HCT116 (cell line): Measurements from ENCODE around the gene TBP. TPM values are rescaled to one million over a fixed set of nuclear protein-coding genes. Genes with fewer than 3 reads are reported as not detected.

Experiments
- ATAC-seq: fragments of 200-7000 bp; cut with Tn5 transposase; 2 replicates; pipeline ENCODE4 v1.9.1; 2020; ENCODE audit warnings: mild to moderate bottlenecking, moderate library complexity
- BruUV-seq: library from RNA; stranded (reverse); fragments of 400-500 nt; replicated peaks from 2 replicates; lab custom pipeline; 2021; lab: Mats Ljungman, UMichigan
- CTCF ChIA-PET: fragments of 300-600 bp; sonication (Branson Sonifier 250); formaldehyde crosslinking; loops from one replicate; lab custom pipeline; 2021; ENCODE audit warnings: antibody characterized with exemption; lab: Charles Lee
- POLR2A ChIA-PET: fragments of 300-600, 350-600 bp; sonication (Branson Sonifier 250); formaldehyde crosslinking; loops from one replicate; lab custom pipeline; 2021; ENCODE audit warnings: antibody characterized with exemption; lab: Charles Lee
- RAD21 ChIA-PET, 2 experiments: fragments of 300-600 bp; sonication (Branson Sonifier 250); formaldehyde crosslinking; loops; one replicate each; lab custom pipeline; 2023; ENCODE audit warnings: low total read pairs in 2 of 2; ENCODE audit not compliant: uncharacterized antibody in 2 of 2, unreplicated experiment in 2 of 2, low non-redundant PET in 1 of 2; lab: Charles Lee
- DNase-seq: peaks from one replicate; pipeline ENCODE4 v3.0.0-alpha.2; 2010; ENCODE audit warnings: low read depth, low spot score
- H2AFZ ChIP-seq: fragments of 200-600 bp; shearing (Covaris generic), sonication (generic); 2 replicates; pipeline ENCODE4 v1.6.1; 2017; ENCODE audit warnings: low read depth, mixed run types, mixed read lengths, antibody characterized with exemption, low read length; ENCODE audit not compliant: poor library complexity, severe bottlenecking
- H3K27ac ChIP-seq: 2 replicates; pipeline ENCODE4 v1.5.1; 2012; ENCODE audit warnings: low read depth, low read length
- H3K27me3 ChIP-seq: fragments of 200-600 bp; sonication (generic); 2 replicates; pipeline ENCODE4 v1.6.1; 2016; ENCODE audit warnings: mixed run types, low read length, mixed read lengths; ENCODE audit not compliant: insufficient read depth
- H3K36me3 ChIP-seq, 2 experiments: fragments of 200-500 bp in 1 of 2; fragments of 200-600 bp in 1 of 2; sonication (Bioruptor generic) in 1 of 2; sonication (generic) in 1 of 2; 2 replicates each; pipeline versions ENCODE4 v1.5.1 to v1.6.1; 2014 to 2016; ENCODE audit warnings: low read length in 2 of 2, inconsistent platforms in 1 of 2, mixed read lengths in 1 of 2, mixed run types in 1 of 2; ENCODE audit not compliant: insufficient read depth in 2 of 2, control insufficient read depth in 1 of 2
- H3K4me1 ChIP-seq, 2 experiments: fragments of 200-600 bp in 1 of 2; sonication (generic) in 1 of 2; 2 replicates each; pipeline versions ENCODE4 v1.5.1 to v1.6.1; 2012 to 2017; ENCODE audit warnings: low read length in 2 of 2, inconsistent platforms in 1 of 2, mild to moderate bottlenecking in 1 of 2, mixed read lengths in 1 of 2, mixed run types in 1 of 2, moderate library complexity in 1 of 2; ENCODE audit not compliant: insufficient read depth in 2 of 2, control insufficient read depth in 1 of 2
- H3K4me2 ChIP-seq: fragments of 200-600 bp; sonication (generic); 2 replicates; pipeline ENCODE4 v1.6.1; 2017; ENCODE audit warnings: mixed run types, low read length, mixed read lengths
- H3K4me3 ChIP-seq, 2 experiments: fragments of 200-600 bp in 1 of 2; sonication (generic) in 1 of 2; replicated peaks in 1 of 2; 2 replicates each; pipeline ENCODE4 v1.5.1; 2011 to 2016; ENCODE audit warnings: low read length in 2 of 2, control low read depth in 1 of 2, low read depth in 1 of 2, mild to moderate bottlenecking in 1 of 2, mixed read lengths in 1 of 2, mixed run types in 1 of 2
- H3K79me2 ChIP-seq: fragments of 200-600 bp; sonication (generic); 2 replicates; pipeline ENCODE4 v1.6.1; 2017; ENCODE audit warnings: mild to moderate bottlenecking, mixed run types, low read length, moderate library complexity, mixed read lengths; ENCODE audit not compliant: insufficient read depth
- H3K9ac ChIP-seq: fragments of 200-600 bp; sonication (generic); 2 replicates; pipeline ENCODE4 v1.6.1; 2016; ENCODE audit warnings: low read length, mixed read lengths
- H3K9me2 ChIP-seq: fragments of 200-600 bp; sonication (generic), shearing (Covaris generic); 2 replicates; pipeline ENCODE4 v1.6.1; 2017; ENCODE audit warnings: mixed run types, mild to moderate bottlenecking, moderate library complexity; ENCODE audit not compliant: insufficient read depth
- H3K9me3 ChIP-seq, 2 experiments: fragments of 200-500 bp in 1 of 2; fragments of 200-600 bp in 1 of 2; sonication (Bioruptor generic) in 1 of 2; sonication (generic) in 1 of 2; 2 replicates each; pipeline ENCODE4 v1.6.1; 2014 to 2017; ENCODE audit warnings: low read length in 2 of 2, mixed read lengths in 2 of 2, inconsistent platforms in 1 of 2, low read depth in 1 of 2, mild to moderate bottlenecking in 1 of 2, mixed run types in 1 of 2, moderate library complexity in 1 of 2; ENCODE audit not compliant: control insufficient read depth in 1 of 2, insufficient read depth in 1 of 2
- H4K20me1 ChIP-seq: fragments of 200-600 bp; sonication (generic), shearing (Covaris generic); 2 replicates; pipeline ENCODE4 v1.6.1; 2017; ENCODE audit warnings: mixed run types, mild to moderate bottlenecking, moderate library complexity; ENCODE audit not compliant: insufficient read depth
- ATF3 ChIP-seq: IDR thresholded peaks from 2 replicates; pipeline ENCODE4 v1.6.1; 2012
- CEBPB ChIP-seq: IDR thresholded peaks from 2 replicates; pipeline ENCODE4 v1.6.1; 2012; ENCODE audit warnings: low read depth
- CTCF ChIP-seq, 3 experiments: fragments of 200-600 bp in 1 of 3; sonication (generic) in 1 of 3; IDR thresholded peaks in 2 of 3; conservative IDR thresholded peaks in 1 of 3; 2 replicates each; pipeline ENCODE4 v1.5.1; 2012 to 2017; ENCODE audit warnings: low read depth in 2 of 3, low read length in 2 of 3, antibody characterized with exemption in 1 of 3, borderline replicate concordance in 1 of 3, control low read depth in 1 of 3, mild to moderate bottlenecking in 1 of 3, mixed read lengths in 1 of 3, mixed run types in 1 of 3, moderate library complexity in 1 of 3; ENCODE audit not compliant: insufficient read depth in 1 of 3
- EGR1 ChIP-seq: IDR thresholded peaks from 2 replicates; pipeline ENCODE4 v1.6.1; 2012; ENCODE audit warnings: low read depth
- ELF1 ChIP-seq: IDR thresholded peaks from 2 replicates; pipeline ENCODE4 v1.6.1; 2012; ENCODE audit warnings: low read depth, borderline replicate concordance
- EZH2 ChIP-seq: fragments of 200-600 bp; sonication (generic); IDR thresholded peaks from 2 replicates; pipeline ENCODE4 v1.6.1; 2017; ENCODE audit warnings: antibody characterized with exemption, mixed run types
- FOSL1 ChIP-seq: IDR thresholded peaks from 2 replicates; pipeline ENCODE4 v1.6.1; 2012; ENCODE audit warnings: low read depth
- JUND ChIP-seq: IDR thresholded peaks from 2 replicates; pipeline ENCODE4 v1.6.1; 2012
- MAX ChIP-seq: IDR thresholded peaks from 2 replicates; pipeline ENCODE4 v1.6.1; 2012
- POLR2AphosphoS5 ChIP-seq: IDR thresholded peaks from 2 replicates; pipeline ENCODE4 v1.6.1; 2011; ENCODE audit warnings: mild to moderate bottlenecking, low read depth, low read length, moderate library complexity
- RAD21 ChIP-seq: IDR thresholded peaks from 2 replicates; pipeline ENCODE4 v1.6.1; 2012; ENCODE audit warnings: low read depth, mild to moderate bottlenecking
- REST ChIP-seq: IDR thresholded peaks from 2 replicates; pipeline ENCODE4 v1.6.1; 2012; ENCODE audit warnings: low read depth
- SIN3A ChIP-seq: IDR thresholded peaks from 2 replicates; pipeline ENCODE4 v1.6.1; 2012; ENCODE audit warnings: low read depth
- SP1 ChIP-seq: IDR thresholded peaks from 2 replicates; pipeline ENCODE4 v1.6.1; 2012; ENCODE audit warnings: low read depth
- SRF ChIP-seq: IDR thresholded peaks from 2 replicates; pipeline ENCODE4 v1.6.1; 2012; ENCODE audit warnings: low read depth
- TCF7L2 ChIP-seq: IDR thresholded peaks from 2 replicates; pipeline ENCODE4 v1.7.0; 2011; ENCODE audit warnings: borderline replicate concordance, inconsistent platforms; ENCODE audit not compliant: insufficient read depth, insufficient read length; ENCODE audit errors: extremely low read depth
- YY1 ChIP-seq: IDR thresholded peaks from 2 replicates; pipeline ENCODE4 v1.6.1; 2011; ENCODE audit warnings: low read length, low read depth, moderate library complexity, mild to moderate bottlenecking; ENCODE audit not compliant: insufficient replicate concordance; ENCODE audit errors: extremely low read depth
- ZBTB33 ChIP-seq: IDR thresholded peaks from 2 replicates; pipeline ENCODE4 v1.6.1; 2011; ENCODE audit warnings: mild to moderate bottlenecking, low read length, moderate library complexity; ENCODE audit not compliant: insufficient replicate concordance; ENCODE audit errors: extremely low read depth
- ZFX ChIP-seq: fragments of 450-650 bp; IDR thresholded peaks from 2 replicates; pipeline ENCODE4 v1.6.1; 2017
- ZNF274 ChIP-seq: fragments of 200-500 bp; sonication (Bioruptor generic); IDR thresholded peaks from 2 replicates; pipeline ENCODE4 v1.6.1; 2014; ENCODE audit warnings: mild to moderate bottlenecking, low read depth, low read length, inconsistent platforms
- intact Hi-C: fragments of 100-400 bp; cut with micrococcal nuclease; formaldehyde crosslinking; loops from 2 replicates; pipeline ENCODE4 v1.10.0; 2022
- total RNA-seq: library from RNA; stranded (reverse); gene quantifications from one replicate; pipeline ENCODE4 v1.2.1, GENCODE V29; 2021; ENCODE audit not compliant: unreplicated experiment

TBP gene
- total RNA-seq, 1 experiment from 2014 or later, result 22.7 TPM

- H3K4me2 ChIP-seq, result no peak overlapping the region
- H3K27ac ChIP-seq, result no peak overlapping the region
- H4K20me1 ChIP-seq, result no peaks in the 10 kb centered on the region
- ChIA-PET CTCF (no interaction called here), POLR2A (no interaction called here), RAD21 (no interaction called here)
- no peaks in the 10 kb centered on the region for H3K36me3 ChIP-seq
- ATAC-seq (no peak), DNase-seq (no peak)
- intact Hi-C loops, result no loop called here
- TF ChIP-seq REST (no peak), CEBPB (no peak), CTCF (IDR thresholded peaks at IDR 0.05 in 2 of 3, conservative IDR thresholded peaks at IDR 0.05 in 1 of 3; ENCODE audit: borderline replicate concordance in 1 of 3, insufficient read depth in 1 of 3, low read depth in 2 of 3, low read length in 2 of 3) (no peak), FOSL1 (no peak), ATF3 (no peak), SP1 (no peak), SRF (no peak), YY1 (no peak), MAX (no peak), TCF7L2 (no peak), EZH2 (no peak), RAD21 (no peak), ZFX (no peak), ELF1 (no peak), POLR2AphosphoS5 (no peak), SIN3A (no peak), JUND (no peak), EGR1 (no peak), ZNF274 (no peak), ZBTB33 (no peak)
- BruUV-seq, result no TSS peak
- no peaks in the 10 kb centered on the region for H3K27me3 ChIP-seq
- H3K4me3 ChIP-seq, result no peak overlapping the region
- H3K9ac ChIP-seq, result no peak overlapping the region
- H3K79me2 ChIP-seq, result no peaks in the 10 kb centered on the region
- 0 out of 4 replicates have a peak, but pooled peaks cover 0 to 3% of the 10 kb centered on the region in 2 experiments for H3K9me3 ChIP-seq
- no peak overlapping the region for H2AFZ ChIP-seq
- no peaks in the 10 kb centered on the region for H3K9me2 ChIP-seq
- H3K4me1 ChIP-seq, result no peaks in the 10 kb centered on the region
Measured at GRCh38 chr6:170596426-170596825, 42.3 kb downstream of the TBP start.
